Uterus (tissue), 4 donors: ENCODE data around the gene ACY1. TPM values are rescaled to one million over a fixed set of nuclear protein-coding genes. Genes with fewer than 3 reads are reported as not detected.

Source experiments
- DNase-seq, 2 donors: peaks; one replicate each; pipeline ENCODE4 v3.0.0-alpha.2; 2019 to 2020
- H3K27ac ChIP-seq, 2 donors: fragments of 200-600 bp; sonication (generic); 1 replicate in 1 of 2; 2 replicates in 1 of 2; pipeline ENCODE4 v1.5.1; 2016 to 2018
- H3K27me3 ChIP-seq, 2 donors: fragments of 200-600 bp; sonication (generic); one replicate each; pipeline ENCODE4 v1.5.1; 2018 to 2019; ENCODE audit warnings: control low read depth in 1 of 2
- H3K36me3 ChIP-seq, 2 donors: fragments of 200-600 bp; sonication (generic); one replicate each; pipeline ENCODE4 v1.5.1; 2019; ENCODE audit warnings: control low read depth in 1 of 2
- H3K4me1 ChIP-seq, 2 donors: fragments of 200-600 bp; sonication (generic); one replicate each; pipeline ENCODE4 v1.5.1; 2018 to 2019; ENCODE audit warnings: control low read depth in 1 of 2
- H3K4me3 ChIP-seq, 2 donors: fragments of 200-600 bp; sonication (generic); 1 replicate in 1 of 2; 2 replicates in 1 of 2; pipeline ENCODE4 v1.5.1; 2018 to 2019; ENCODE audit warnings: mild to moderate bottlenecking in 1 of 2
- H3K9me3 ChIP-seq, 2 donors: fragments of 200-600 bp; sonication (generic); one replicate each; pipeline ENCODE4 v1.5.1; 2019; ENCODE audit warnings: control low read depth in 1 of 2
- POLR2A ChIP-seq, 2 donors: fragments of 450-650 bp; IDR thresholded peaks; one replicate each; pipeline ENCODE4 v1.6.1; 2016; ENCODE audit warnings: antibody characterized with exemption in 2 of 2, mild to moderate bottlenecking in 1 of 2, moderate library complexity in 1 of 2
- intact Hi-C: fragments of 100-400 bp; cut with DNase I; formaldehyde crosslinking; loops from one replicate; pipeline ENCODE4 v1.15.1; 2023; ENCODE audit warnings: low total_unique reads
- total RNA-seq, 4 donors: library from RNA; depleted of rRNA in 3 of 4; stranded (reverse); fragments of >200 nt in 3 of 4; gene quantifications; one replicate each; pipeline versions ENCODE4 v1.1.0 to v1.2.4, GENCODE V29; 2014 to 2023
- TF ChIP-seq, protein P1 (sequence below), 4 experiments: fragments of 200-600 bp in 2 of 4; fragments of 450-650 bp in 2 of 4; sonication (generic) in 2 of 4; IDR thresholded peaks; one replicate each; pipeline ENCODE4 v1.5.1; 2016 to 2019; ENCODE audit warnings: antibody characterized with exemption in 4 of 4, mild to moderate bottlenecking in 2 of 4, moderate library complexity in 1 of 4
- donor health status: DM: yes; HTN: yes; CAD: no.

ACY1 gene
- total RNA-seq, 4 donors from 2014 or later: 1.3 to 19.0 (median 12.4) TPM; not detected in 1

DNA sequence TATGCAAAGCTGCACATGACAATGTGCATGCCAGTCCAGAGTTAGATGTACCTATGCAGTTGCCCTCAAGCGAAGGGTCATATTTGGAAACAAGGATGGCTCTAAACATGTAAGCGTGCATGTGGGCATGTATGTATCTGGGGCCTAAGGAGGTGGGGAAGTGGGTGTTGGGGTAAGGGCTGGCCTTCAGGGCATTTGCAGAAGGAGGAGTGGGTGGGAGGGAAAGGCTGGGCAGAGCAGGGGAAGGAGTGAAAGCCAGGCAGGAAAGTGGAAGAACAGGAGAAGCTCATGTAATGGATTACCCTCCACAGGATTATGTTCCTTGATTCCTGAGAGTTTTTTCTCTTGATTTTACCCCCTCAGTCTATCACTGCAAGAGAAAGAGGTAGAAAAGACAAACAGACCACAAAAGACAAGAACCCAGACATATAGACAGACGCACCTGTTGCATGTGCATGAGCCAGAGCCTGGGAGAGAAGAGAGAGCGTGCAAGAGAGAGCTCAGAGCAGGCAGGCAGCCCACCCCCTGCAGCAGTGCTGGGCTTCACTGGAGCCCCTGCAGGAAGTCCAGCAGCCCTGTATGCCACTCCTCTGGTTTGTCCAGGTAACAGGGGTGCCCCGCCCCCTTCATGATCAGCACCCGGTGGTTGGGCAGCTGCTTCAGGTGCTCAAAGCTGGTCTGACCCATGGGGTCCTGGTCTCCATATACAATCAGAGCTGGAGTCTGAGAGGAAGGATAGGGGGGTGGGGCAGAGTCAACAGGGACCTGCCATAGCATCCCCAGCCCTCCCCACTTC is 14.3 kb upstream of the ACY1 start:
- Histone ChIP-seq H3K4me1 (peaks cover 0 to 16% of the 10 kb centered on the region in 2 donors), H3K27ac (no peak overlapping the region), H3K9me3 (no peaks in the 10 kb centered on the region), H3K36me3 (no peaks in the 10 kb centered on the region), H3K4me3 (no peak overlapping the region), H3K27me3 (no peaks in the 10 kb centered on the region)
- DNase-seq: no peak
- no peak for TF ChIP-seq POLR2A (IDR thresholded peaks at IDR 0.05)
- TF ChIP-seq, protein P1, sequence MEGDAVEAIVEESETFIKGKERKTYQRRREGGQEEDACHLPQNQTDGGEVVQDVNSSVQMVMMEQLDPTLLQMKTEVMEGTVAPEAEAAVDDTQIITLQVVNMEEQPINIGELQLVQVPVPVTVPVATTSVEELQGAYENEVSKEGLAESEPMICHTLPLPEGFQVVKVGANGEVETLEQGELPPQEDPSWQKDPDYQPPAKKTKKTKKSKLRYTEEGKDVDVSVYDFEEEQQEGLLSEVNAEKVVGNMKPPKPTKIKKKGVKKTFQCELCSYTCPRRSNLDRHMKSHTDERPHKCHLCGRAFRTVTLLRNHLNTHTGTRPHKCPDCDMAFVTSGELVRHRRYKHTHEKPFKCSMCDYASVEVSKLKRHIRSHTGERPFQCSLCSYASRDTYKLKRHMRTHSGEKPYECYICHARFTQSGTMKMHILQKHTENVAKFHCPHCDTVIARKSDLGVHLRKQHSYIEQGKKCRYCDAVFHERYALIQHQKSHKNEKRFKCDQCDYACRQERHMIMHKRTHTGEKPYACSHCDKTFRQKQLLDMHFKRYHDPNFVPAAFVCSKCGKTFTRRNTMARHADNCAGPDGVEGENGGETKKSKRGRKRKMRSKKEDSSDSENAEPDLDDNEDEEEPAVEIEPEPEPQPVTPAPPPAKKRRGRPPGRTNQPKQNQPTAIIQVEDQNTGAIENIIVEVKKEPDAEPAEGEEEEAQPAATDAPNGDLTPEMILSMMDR (IDR thresholded peaks at IDR 0.05): no peak
- intact Hi-C loops: no loop called here

DNA sequence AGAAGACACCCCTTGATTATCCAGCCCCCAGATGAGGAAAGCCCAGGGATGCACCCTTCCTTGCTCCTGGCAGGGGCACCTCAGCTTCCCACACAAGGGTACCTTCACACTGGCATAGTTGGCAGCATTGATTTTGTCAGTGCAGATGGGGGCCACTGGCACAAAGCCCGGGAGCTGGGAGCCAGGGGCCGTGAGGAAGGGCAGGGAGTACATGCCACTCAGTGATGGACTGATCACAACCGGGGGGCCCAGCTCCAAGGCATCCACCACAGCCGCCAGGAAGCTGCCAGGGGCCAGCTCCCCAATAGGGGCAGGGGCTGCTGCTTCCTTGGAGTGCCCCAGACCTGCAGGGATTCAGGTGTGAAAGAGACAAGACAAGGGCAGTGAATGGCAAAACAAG is 13.5 kb upstream of the ACY1 start:
- Histone ChIP-seq H3K9me3 (no peaks in the 10 kb centered on the region), H3K27me3 (no peaks in the 10 kb centered on the region), H3K36me3 (no peaks in the 10 kb centered on the region), H3K27ac (no peak overlapping the region), H3K4me1 (peaks cover 0 to 23% of the 10 kb centered on the region in 2 donors), H3K4me3 (no peak overlapping the region)
- TF ChIP-seq POLR2A (IDR thresholded peaks at IDR 0.05): no peak
- TF ChIP-seq, protein P1 (IDR thresholded peaks at IDR 0.05): no peak
- no peak for DNase-seq
- intact Hi-C loops: no loop called here

DNA sequence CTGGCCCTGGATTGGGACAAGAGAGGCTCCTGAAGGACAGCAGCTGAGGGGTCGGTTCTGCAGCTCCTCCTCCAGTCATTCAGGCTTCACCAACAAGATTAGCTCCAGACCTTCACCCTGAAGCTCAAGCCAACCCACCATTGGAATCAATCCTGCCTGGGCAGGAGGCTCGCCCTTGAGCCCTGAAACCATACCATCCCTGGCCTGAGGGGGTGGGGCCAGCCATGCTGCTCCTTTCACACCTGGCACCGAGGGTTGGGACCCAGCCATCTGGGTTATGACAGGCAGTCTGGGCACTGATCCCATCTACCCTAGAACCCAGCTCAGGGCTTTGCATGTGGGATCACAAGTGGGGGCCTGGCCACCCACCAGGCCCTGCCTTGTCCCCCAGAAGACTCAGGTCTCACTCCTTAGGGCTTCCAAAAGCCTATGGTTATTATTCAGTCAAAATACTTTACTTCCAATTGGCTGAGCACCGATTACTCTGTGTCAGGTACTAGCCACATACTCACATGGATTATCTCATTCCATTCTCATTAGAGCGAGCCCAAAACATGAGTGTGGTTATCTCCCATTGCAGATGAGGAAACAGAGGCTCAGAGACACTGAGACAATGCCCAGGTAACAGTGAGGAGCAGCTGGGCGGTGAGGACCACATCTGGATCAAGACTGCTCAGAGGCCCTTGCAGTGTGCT is 12.6 kb upstream of the ACY1 start:
- Histone ChIP-seq H3K27ac (no peak overlapping the region), H3K4me3 (no peak overlapping the region), H3K9me3 (no peaks in the 10 kb centered on the region), H3K4me1 (peaks cover 0 to 22% of the 10 kb centered on the region in 2 donors), H3K36me3 (no peaks in the 10 kb centered on the region), H3K27me3 (no peaks in the 10 kb centered on the region)
- no peak for DNase-seq
- intact Hi-C loops: no loop called here
- TF ChIP-seq POLR2A (IDR thresholded peaks at IDR 0.05): no peak
- TF ChIP-seq, protein P1 (IDR thresholded peaks at IDR 0.05): no peak

DNA sequence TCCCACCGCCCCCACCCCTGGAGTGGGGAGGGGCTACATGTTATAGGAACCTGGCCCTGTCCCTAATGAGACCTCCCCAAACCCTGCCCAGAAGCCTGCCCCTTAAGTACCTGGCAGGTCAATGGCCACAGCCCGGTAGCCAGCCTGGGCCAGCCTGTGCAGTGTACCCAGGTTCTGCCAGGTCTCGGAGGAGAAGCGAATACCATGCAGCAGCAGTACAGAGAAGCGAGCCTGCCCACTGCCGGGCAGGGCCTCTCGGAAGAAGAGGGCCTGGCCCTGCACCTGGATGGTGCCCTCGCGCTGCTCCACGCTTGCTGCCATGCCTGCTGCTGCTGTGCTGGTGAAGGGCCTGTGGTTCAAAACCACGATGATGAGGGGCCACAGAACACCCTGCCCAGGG is 12.0 kb upstream of the ACY1 start:
- intact Hi-C loops: no loop called here
- no peak overlapping the region for H3K4me3 ChIP-seq
- peaks cover 0 to 17% of the 10 kb centered on the region in 2 donors for H3K4me1 ChIP-seq
- no peaks in the 10 kb centered on the region for H3K36me3 ChIP-seq
- H3K9me3 ChIP-seq: no peaks in the 10 kb centered on the region
- no peak overlapping the region for H3K27ac ChIP-seq
- no peaks in the 10 kb centered on the region for H3K27me3 ChIP-seq
- DNase-seq: no peak
- TF ChIP-seq POLR2A (IDR thresholded peaks at IDR 0.05): no peak
- TF ChIP-seq, protein P1 (IDR thresholded peaks at IDR 0.05): no peak
